GM21825 (cell line): ENCODE results near the gene TRIM41.
"Not testable (repeated sequence)": the region's sequence is repeated elsewhere in the genome, so short reads cannot be mapped to it uniquely, and the experiment has no call there.

Experiments used
- ATAC-seq: cut with Tn5 transposase; IDR thresholded peaks from one replicate; pipeline ENCODE4 v1.9.1; 2021; ENCODE audit warnings: mild to moderate bottlenecking, moderate library complexity; ENCODE audit not compliant: unreplicated experiment

TRIM41 gene

GRCh38 chr5:181209006-181209405 is 14.1 kb upstream of the TRIM41 start:
- ATAC-seq = not testable (repeated sequence)

- not testable (repeated sequence) for ATAC-seq
Measured at GRCh38 chr5:181210148-181210547, 12.9 kb upstream of the TRIM41 start.

- ATAC-seq = not testable (repeated sequence)
Measured at GRCh38 chr5:181210698-181211097, 12.4 kb upstream of the TRIM41 start.

GRCh38 chr5:181211208-181211607 is 11.9 kb upstream of the TRIM41 start:
- no peak for ATAC-seq

- no peak for ATAC-seq
Measured at GRCh38 chr5:181212080-181212479, 11.0 kb upstream of the TRIM41 start.

- no peak for ATAC-seq
Measured at GRCh38 chr5:181212934-181213333, 10.1 kb upstream of the TRIM41 start.

- not testable (repeated sequence) for ATAC-seq
Measured at GRCh38 chr5:181214249-181214648, 8.8 kb upstream of the TRIM41 start.

- ATAC-seq = no peak
Measured at GRCh38 chr5:181215997-181216989, 6.8 kb upstream of the TRIM41 start.

- ATAC-seq = peak; percentile 18
Measured at GRCh38 chr5:181217111-181217802, 5.8 kb upstream of the TRIM41 start.

GRCh38 chr5:181217803-181218062 is 5.3 kb upstream of the TRIM41 start:
- peak; percentile 15 for ATAC-seq

- no peak for ATAC-seq
Measured at GRCh38 chr5:181218795-181219124, 4.3 kb upstream of the TRIM41 start.

- no peak for ATAC-seq
Measured at GRCh38 chr5:181219262-181220177, 3.6 kb upstream of the TRIM41 start.

- no peak for ATAC-seq
Measured at GRCh38 chr5:181220178-181220515, 2.9 kb upstream of the TRIM41 start.

GRCh38 chr5:181221105-181221791 is 1.8 kb upstream of the TRIM41 start:
- ATAC-seq = no peak

- peak; percentile 33 for ATAC-seq
Measured at GRCh38 chr5:181221792-181222629, 1.1 kb upstream of the TRIM41 start.

GRCh38 chr5:181222630-181223057 is 437 bp upstream of the TRIM41 start:
- ATAC-seq = no peak

- peak; percentile 1 for ATAC-seq
Measured at GRCh38 chr5:181223729-181224389, 778 bp downstream of the TRIM41 start.

- ATAC-seq = no peak
Measured at GRCh38 chr5:181224390-181225229, 1.5 kb downstream of the TRIM41 start.
